Adrenal gland (tissue), 12 donors: ENCODE results near the gene AXIN1. TPM values are rescaled to one million over a fixed set of nuclear protein-coding genes. Genes with fewer than 3 reads are reported as not detected.

Source experiments
- DNase-seq, 7 donors: peaks; one replicate each; pipeline ENCODE4 v3.0.0-alpha.2; 2019 to 2020
- H3K27ac ChIP-seq, 5 donors: fragments of 200-600 bp; sonication (generic) in 4 of 5; 1 replicate in 3 of 5; 2 replicates in 2 of 5; pipeline versions ENCODE4 v1.5.1 to v1.8.0; 2016 to 2020; ENCODE audit warnings: mild to moderate bottlenecking in 1 of 5
- H3K27me3 ChIP-seq: fragments of 200-600 bp; 2 replicates; pipeline ENCODE4 v1.8.0; 2021
- H3K36me3 ChIP-seq, 2 donors: fragments of 200-600 bp; replicated peaks in 1 of 2; 1 replicate in 1 of 2; 2 replicates in 1 of 2; pipeline versions ENCODE4 v1.5.1 to v1.8.0; 2018 to 2022
- H3K4me1 ChIP-seq, 2 donors: fragments of 200-600 bp; replicated peaks in 1 of 2; 1 replicate in 1 of 2; 2 replicates in 1 of 2; pipeline versions ENCODE4 v1.5.1 to v1.8.0; 2018 to 2021
- H3K4me3 ChIP-seq, 4 donors: fragments of 200-600 bp; sonication (generic) in 3 of 4; one replicate each; pipeline ENCODE4 v1.5.1; 2016 to 2018
- H3K9me3 ChIP-seq, 3 donors: fragments of 200-600 bp; sonication (generic) in 1 of 3; replicated peaks in 1 of 3; 1 replicate in 2 of 3; 2 replicates in 1 of 3; pipeline versions ENCODE4 v1.5.1 to v1.8.0; 2016 to 2021
- POLR2A ChIP-seq, 2 donors: fragments of 450-650 bp; IDR thresholded peaks; one replicate each; pipeline ENCODE4 v1.6.1; 2017; ENCODE audit warnings: antibody characterized with exemption in 2 of 2, mild to moderate bottlenecking in 2 of 2, moderate library complexity in 1 of 2
- WGBS, 4 donors: extraction: QIAGEN DNeasy Blood & Tissue Kit in 2 of 4; methylation state at CpG; one replicate each; pipeline versions ENCODE4 v1.1.5 to v1.1.7; 2013 to 2017; 5-methylcytosine and 5-hydroxymethylcytosine counted together
- intact Hi-C, 2 donors: fragments of 100-400 bp; cut with DNase I; formaldehyde crosslinking; loops; one replicate each; pipeline versions ENCODE4 v1.14.1 to v1.15.0; 2022 to 2023
- polyA plus RNA-seq, 3 donors: library from polyadenylated mRNA; stranded (reverse); fragments of 200-250 nt in 2 of 3; fragments of 350-450 nt in 1 of 3; fragmentation: Illumina TruSeq in 1 of 3; extraction: RNeasy Lipid Tissue Mini Kit (QIAGEN cat#74804) in 1 of 3; gene quantifications; one replicate each; pipeline ENCODE4 v1.2.3, GENCODE V29; 2013 to 2014
- total RNA-seq, 9 donors: library from RNA; depleted of rRNA in 4 of 9; stranded (reverse); fragments of >200 nt in 4 of 9; fragments of 120-200 nt in 1 of 9; fragmentation: NEBNext Ultra II Directional in 1 of 9; extraction: Animal tissue kit (Norgen Biotek cat#: 25700) in 1 of 9; gene quantifications; one replicate each; pipeline versions ENCODE4 v1.1.0 to v1.2.4, GENCODE V29; 2013 to 2023
- TF ChIP-seq, protein P1 (sequence below), 6 experiments: fragments of 450-650 bp in 4 of 6; fragments of 200-600 bp in 2 of 6; sonication (generic) in 1 of 6; IDR thresholded peaks; 1 replicate in 5 of 6; 2 replicates in 1 of 6; pipeline versions ENCODE4 v1.5.1 to v1.8.0; 2016 to 2021; ENCODE audit warnings: antibody characterized with exemption in 6 of 6, mild to moderate bottlenecking in 2 of 6, moderate library complexity in 1 of 6
- donor health status: healthy with polysubstance abuse.
- donor health status: Bipolar disorder and iron deficiency.
- donor health status: DM: yes; HTN: yes; CAD: no.
- donor health status: DM: no; HTN: no; CAD: no.
- donor health status: DM: no; HTN: no; CAD: no.
- donor health status: DM: yes; HTN: yes; CAD: no.

Gene AXIN1
- total and polyA plus RNA-seq, 12 donors: 5.6 to 22.4 (median 16.2) TPM

DNA sequence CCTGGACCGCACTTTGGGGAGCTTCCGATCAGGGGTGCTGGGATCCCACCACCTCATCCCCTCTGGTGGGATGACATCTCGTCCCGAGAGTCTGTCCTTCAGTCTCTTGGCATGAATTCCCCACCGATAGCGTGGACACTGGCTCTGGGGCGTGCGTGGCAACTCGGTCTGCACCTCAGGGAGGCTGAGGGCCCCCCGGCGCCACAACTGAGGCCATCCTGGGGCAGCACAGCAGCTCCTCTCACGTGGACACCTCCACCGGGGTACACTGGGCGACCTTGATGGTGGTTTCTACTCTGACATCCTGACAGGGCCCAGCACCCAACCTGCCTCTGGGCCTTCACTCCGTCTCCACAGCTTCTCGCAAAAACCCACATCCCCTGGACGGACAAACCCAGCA is 61.0 kb downstream of the AXIN1 start:
- intact Hi-C loops: no loop called here
- H3K4me3 ChIP-seq: no peak overlapping the region
- no peak for TF ChIP-seq POLR2A (IDR thresholded peaks at IDR 0.05)
- TF ChIP-seq, protein P1, sequence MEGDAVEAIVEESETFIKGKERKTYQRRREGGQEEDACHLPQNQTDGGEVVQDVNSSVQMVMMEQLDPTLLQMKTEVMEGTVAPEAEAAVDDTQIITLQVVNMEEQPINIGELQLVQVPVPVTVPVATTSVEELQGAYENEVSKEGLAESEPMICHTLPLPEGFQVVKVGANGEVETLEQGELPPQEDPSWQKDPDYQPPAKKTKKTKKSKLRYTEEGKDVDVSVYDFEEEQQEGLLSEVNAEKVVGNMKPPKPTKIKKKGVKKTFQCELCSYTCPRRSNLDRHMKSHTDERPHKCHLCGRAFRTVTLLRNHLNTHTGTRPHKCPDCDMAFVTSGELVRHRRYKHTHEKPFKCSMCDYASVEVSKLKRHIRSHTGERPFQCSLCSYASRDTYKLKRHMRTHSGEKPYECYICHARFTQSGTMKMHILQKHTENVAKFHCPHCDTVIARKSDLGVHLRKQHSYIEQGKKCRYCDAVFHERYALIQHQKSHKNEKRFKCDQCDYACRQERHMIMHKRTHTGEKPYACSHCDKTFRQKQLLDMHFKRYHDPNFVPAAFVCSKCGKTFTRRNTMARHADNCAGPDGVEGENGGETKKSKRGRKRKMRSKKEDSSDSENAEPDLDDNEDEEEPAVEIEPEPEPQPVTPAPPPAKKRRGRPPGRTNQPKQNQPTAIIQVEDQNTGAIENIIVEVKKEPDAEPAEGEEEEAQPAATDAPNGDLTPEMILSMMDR (IDR thresholded peaks at IDR 0.05): no peak
- peaks cover 0 to 43% of the 10 kb centered on the region in 2 donors for H3K36me3 ChIP-seq
- no peak overlapping the region for H3K27ac ChIP-seq
- no peaks in the 10 kb centered on the region for H3K27me3 ChIP-seq
- H3K9me3 ChIP-seq: no peaks in the 10 kb centered on the region
- no peak for DNase-seq
- WGBS, 4 donors: 86 to 92% (median 90%) methylated on average over 12 to 17 of the region's 17 CpGs
- H3K4me1 ChIP-seq: no peaks in the 10 kb centered on the region

DNA sequence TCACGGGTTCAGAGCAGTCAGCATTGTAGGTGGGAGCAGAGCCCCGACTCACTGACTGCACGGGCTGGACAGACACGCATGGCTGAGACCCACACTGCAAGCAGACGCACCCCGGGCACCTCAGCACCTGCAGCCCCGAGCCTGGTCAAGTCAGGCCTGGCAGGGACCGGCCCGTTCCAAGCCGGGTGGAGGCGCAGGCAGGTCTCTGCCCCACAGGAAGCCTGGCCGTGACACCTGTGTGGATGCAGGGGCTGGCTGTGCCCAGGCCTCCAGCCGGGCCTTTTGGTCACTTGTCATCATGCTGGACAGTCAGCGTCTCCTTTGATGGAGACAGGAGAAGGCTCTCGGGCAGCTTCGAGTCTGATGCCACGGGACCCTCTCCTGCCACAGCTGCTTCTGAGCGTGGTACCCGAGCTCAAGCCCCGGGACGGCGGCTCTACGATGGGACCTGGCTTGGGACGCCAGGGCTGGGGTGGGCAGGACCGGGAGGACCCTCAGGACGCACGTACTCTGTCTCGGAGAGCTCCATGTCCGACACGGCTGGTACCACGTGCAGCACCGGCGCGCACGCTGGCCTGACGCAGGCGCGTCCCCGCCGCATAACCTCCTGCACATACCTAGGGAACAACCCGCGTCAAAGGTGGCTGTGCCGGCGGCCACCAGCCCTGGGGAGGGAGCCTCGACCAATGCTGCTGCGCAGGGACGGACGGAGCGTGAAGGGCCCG is 61.7 kb downstream of the AXIN1 start:
- no peak overlapping the region for H3K4me3 ChIP-seq
- peaks cover 0 to 40% of the 10 kb centered on the region in 2 donors for H3K36me3 ChIP-seq
- no peaks in the 10 kb centered on the region for H3K9me3 ChIP-seq
- no peaks in the 10 kb centered on the region for H3K4me1 ChIP-seq
- intact Hi-C loops: no loop called here
- H3K27me3 ChIP-seq: no peaks in the 10 kb centered on the region
- DNase-seq: no peak
- no peak for TF ChIP-seq POLR2A (IDR thresholded peaks at IDR 0.05)
- TF ChIP-seq, protein P1 (IDR thresholded peaks at IDR 0.05): no peak
- H3K27ac ChIP-seq: no peak overlapping the region
- 93 to 95% (median 95%) methylated on average over 28 to 50 of the region's 50 CpGs for WGBS, 4 donors

DNA sequence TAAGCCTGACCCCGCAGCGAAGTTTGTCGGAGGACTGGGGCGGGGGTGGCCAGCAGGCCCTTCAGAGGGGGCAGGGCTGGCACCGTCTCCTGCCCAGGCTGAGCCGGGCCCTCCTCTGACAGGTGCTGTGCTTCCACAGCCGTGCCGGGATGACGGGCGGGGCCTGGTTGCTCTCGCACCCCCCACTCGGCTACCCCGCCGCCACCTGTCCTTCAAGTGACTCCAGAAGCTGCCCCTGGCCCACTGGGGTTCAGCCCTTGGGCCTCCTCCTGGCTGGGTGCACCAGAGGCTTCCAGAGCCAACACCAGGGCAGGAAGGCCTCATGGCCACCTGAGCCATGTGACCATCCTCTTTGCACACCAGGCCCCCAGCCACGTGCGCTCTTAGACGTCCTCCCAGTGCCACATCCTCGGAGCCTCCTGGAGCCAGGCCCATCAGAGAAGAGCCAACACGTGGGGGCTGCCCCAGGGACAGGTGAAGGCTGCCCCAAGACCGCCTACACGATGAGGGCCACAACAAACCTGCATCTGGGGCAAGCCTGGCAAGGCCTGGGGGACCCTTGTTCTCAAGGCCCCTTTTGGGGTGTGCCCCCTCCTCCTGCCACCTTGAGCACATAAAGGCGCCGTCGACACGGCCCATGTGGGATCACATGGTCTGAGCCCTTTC is 62.4 kb downstream of the AXIN1 start:
- no peaks in the 10 kb centered on the region for H3K27me3 ChIP-seq
- no peak overlapping the region for H3K4me3 ChIP-seq
- intact Hi-C loops: no loop called here
- peaks cover 0 to 40% of the 10 kb centered on the region in 2 donors for H3K36me3 ChIP-seq
- H3K9me3 ChIP-seq: no peaks in the 10 kb centered on the region
- no peak for DNase-seq
- H3K4me1 ChIP-seq: no peaks in the 10 kb centered on the region
- TF ChIP-seq, protein P1 (IDR thresholded peaks at IDR 0.05): no peak
- TF ChIP-seq POLR2A (IDR thresholded peaks at IDR 0.05): no peak
- no peak overlapping the region for H3K27ac ChIP-seq
- WGBS, 4 donors: 91 to 100% (median 92%) methylated on average over 4 to 25 of the region's 25 CpGs

DNA sequence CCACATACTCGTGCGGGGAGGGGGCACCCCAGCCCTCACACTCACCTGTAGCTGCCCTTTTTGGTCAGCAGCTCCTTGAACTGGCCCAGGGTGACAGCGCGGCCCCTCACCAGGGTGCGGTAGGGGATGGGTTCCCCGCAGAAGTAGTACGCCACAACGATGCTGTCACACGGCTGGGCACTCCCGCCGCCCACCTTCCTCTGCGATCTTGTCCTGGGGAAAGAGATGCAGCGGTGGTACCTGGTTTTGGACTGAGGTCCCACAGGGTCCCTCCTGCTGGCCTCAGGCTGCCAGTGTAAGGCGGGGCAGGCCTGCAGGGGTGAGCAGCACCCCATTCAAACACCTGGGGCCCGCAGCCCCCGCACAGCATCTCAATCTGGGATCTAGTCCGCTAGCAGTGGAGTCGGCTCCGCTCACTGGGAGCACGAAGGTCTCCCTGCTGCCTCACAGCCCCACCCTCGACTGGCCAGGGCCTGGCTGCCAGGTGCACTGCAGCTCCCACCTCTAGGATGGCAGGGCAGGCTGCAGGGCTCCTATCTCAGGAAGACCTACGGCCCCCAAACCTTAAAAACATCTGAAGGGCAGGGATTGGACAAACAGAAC is 63.0 kb downstream of the AXIN1 start:
- H3K9me3 ChIP-seq: no peaks in the 10 kb centered on the region
- DNase-seq: no peak
- intact Hi-C loops: no loop called here
- H3K27ac ChIP-seq: no peak overlapping the region
- 88 to 96% (median 94%) methylated on average over 16 to 22 of the region's 22 CpGs for WGBS, 4 donors
- H3K36me3 ChIP-seq: peaks cover 0 to 40% of the 10 kb centered on the region in 2 donors
- no peak overlapping the region for H3K4me3 ChIP-seq
- H3K4me1 ChIP-seq: no peaks in the 10 kb centered on the region
- TF ChIP-seq POLR2A (IDR thresholded peaks at IDR 0.05): no peak
- TF ChIP-seq, protein P1 (IDR thresholded peaks at IDR 0.05): no peak
- no peaks in the 10 kb centered on the region for H3K27me3 ChIP-seq
